ENCODE data around the gene B3GAT3. TPM values are rescaled to one million over a fixed set of nuclear protein-coding genes. Genes with fewer than 3 reads are reported as not detected.
A peak's percentile ranks its signal among the peaks of the same experiment; 100 is the strongest.

Gene B3GAT3
- total and polyA plus RNA-seq, 10 of the 15 experiments (the other 5 are each of a cell fraction or from before 2014, with no cell fraction given), result 0.31 to 52.7 (median 29.8) TPM

GRCh38 chr11:62645946-62646824 lies 24.4 kb upstream of the B3GAT3 start, which contains the start of gene GANAB (continued):
- TF ChIP-seq CUX1 (IDR thresholded peaks at IDR 0.05; ENCODE audit: insufficient replicate concordance, low read depth, low read length) (no peak), TARDBP (IDR thresholded peaks at IDR 0.05; ENCODE audit: borderline replicate concordance) (no peak), MAX (IDR thresholded peaks at IDR 0.05; ENCODE audit: low read depth, low read length) (peak; percentile 53; the same call in 1 of the 2 replicates), YY1 (IDR thresholded peaks at IDR 0.05; ENCODE audit: low read depth, low read length) (peak; percentile 99), RAD51 (IDR thresholded peaks at IDR 0.05) (no peak), ZNF384 (IDR thresholded peaks at IDR 0.05; ENCODE audit: borderline replicate concordance, low read depth, low read length) (no peak), ZSCAN29 (IDR thresholded peaks at IDR 0.05) (no peak), ESRRA (IDR thresholded peaks at IDR 0.05; ENCODE audit: low read length) (no peak), SMAD5 (IDR thresholded peaks at IDR 0.05; ENCODE audit: low read depth) (peak; percentile 79), IRF3 (IDR thresholded peaks at IDR 0.05) (no peak; the same call in 1 of the 2 replicates), PAX8 (IDR thresholded peaks at IDR 0.05) (no peak), GABPA (IDR thresholded peaks at IDR 0.05; ENCODE audit: low read depth) (peak; percentile 81), ZBTB4 (CRISPR knock-in tag; IDR thresholded peaks at IDR 0.05) (no peak), ATF7 (IDR thresholded peaks at IDR 0.05; ENCODE audit: low read depth) (peak; percentile 22; the same call in 1 of the 2 replicates), POLR2AphosphoS2 (IDR thresholded peaks at IDR 0.05; ENCODE audit: low read depth, low read length) (peak; percentile 97), IKZF2 (IDR thresholded peaks at IDR 0.05) (no peak; a peak in 1 of 4 replicates), SP1 (IDR thresholded peaks at IDR 0.05; ENCODE audit: low read depth, low read length) (peak; percentile 68), MEF2A (IDR thresholded peaks at IDR 0.05; ENCODE audit: insufficient read depth, low read depth, low read length) (no peak)
